HG03196 (cell line): ENCODE data around the gene GMEB2.

Experiments
- ATAC-seq: cut with Tn5 transposase; IDR thresholded peaks from one replicate; pipeline ENCODE4 v1.9.1; 2021; ENCODE audit not compliant: unreplicated experiment

The GMEB2 gene

GRCh38 chr20:63590218-63591146 is 36.4 kb downstream of the GMEB2 start:
- ATAC-seq: no peak

GRCh38 chr20:63589261-63590217 is 37.4 kb downstream of the GMEB2 start:
- no peak for ATAC-seq

DNA sequence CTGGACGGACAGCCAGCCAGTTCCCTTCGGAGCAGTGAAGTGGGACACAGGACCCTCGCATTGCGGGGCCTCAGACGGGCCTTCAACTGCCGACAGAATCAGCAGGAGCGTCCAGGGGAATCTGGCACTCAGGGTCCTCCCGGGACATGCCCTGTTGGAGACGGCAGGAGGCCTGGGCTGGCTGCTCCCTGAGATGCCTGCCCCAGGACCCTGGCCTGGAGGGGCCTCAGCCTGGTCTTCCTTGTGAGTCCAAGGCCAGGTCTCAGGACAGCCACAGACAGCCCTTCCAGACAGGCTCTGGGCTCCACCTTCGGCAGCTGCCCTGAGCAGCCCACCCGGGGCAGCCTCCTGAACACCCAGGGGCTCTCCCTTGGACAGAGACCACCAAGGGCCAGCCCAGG is 38.3 kb downstream of the GMEB2 start:
- ATAC-seq: no peak

DNA sequence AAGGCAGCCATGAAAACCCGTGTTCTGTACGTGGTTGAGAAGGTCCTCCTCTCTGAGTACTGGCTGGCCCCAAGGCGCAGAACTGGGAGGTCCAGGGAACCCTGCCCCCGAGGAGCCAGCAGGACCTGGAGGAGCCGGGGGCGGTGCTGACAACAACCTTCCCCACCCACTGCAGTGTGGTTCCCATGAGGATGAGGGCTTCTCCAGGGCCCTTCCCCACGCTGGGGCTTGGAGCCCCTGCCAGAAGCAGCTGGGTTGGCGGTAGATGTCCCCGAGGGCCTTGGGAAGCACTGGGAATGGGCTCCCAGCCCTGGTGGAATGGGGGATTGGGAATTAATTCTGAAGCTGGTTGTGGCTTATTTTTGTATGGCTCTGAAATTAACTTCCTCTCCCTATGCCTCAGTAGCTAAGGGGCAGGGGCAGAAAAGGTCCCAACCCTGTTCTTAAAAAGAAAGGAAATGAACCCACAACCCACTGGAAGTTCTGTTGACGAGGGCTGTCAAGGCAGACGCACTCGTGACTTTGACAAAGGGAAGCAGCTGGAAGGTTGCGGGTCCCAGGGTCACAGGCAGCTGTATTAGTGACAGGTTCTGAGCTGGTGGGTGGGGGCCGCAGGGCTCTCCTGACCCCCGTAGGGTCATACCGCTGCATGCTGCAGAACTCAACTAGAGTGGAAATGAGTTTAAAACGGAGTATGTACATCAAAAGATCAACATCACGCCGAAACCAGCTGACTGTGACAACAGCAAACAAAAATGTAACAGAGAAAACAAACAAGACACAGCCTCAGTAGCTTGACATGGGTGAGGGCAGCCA is 38.9 kb downstream of the GMEB2 start:
- no peak for ATAC-seq

- ATAC-seq: no peak
Observed at GRCh38 chr20:63587256-63587655, 39.6 kb downstream of the GMEB2 start.

GRCh38 chr20:63586797-63587196 is 40.1 kb downstream of the GMEB2 start:
- no peak for ATAC-seq

GRCh38 chr20:63585616-63586565 is 41.0 kb downstream of the GMEB2 start:
- no peak for ATAC-seq

GRCh38 chr20:63582382-63583063 is 44.4 kb downstream of the GMEB2 start:
- no peak for ATAC-seq

GRCh38 chr20:63580796-63581461 is 46.0 kb downstream of the GMEB2 start:
- no peak for ATAC-seq

DNA sequence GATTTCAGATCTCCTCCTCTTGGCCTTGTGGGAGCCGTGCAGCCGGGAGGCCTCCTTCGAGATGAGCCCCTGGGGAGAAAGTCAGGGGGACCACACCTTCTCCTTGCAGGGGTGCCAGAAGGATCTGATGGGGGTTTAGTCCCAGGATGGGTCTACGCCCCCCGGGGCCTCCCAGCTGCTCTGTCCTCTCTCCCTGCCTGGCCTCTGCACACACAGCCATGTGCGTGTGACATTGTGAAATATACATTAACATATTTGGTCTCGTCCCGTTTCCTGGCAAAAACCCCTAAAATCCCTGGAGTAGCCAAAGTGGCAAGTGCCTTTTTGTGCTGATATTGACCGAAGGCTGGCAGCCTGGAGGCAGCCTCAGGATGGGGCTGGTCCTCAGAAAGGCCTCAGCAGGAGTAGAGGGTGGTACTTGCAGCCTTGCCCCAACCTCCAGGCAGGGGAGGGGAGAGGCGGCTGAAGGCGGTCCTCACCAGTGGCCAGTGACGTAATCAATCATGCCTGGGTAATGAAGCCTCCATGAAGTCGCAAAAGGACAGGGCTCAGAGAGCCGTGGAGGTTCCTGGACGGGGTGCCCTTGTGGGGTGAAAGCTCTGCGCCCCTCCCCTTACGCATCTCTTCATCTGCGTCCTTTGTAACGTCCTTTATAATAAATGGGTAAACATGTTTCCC is 47.7 kb downstream of the GMEB2 start:
- ATAC-seq: no peak

GRCh38 chr20:63578224-63579016 is 48.5 kb downstream of the GMEB2 start:
- no peak for ATAC-seq

- ATAC-seq: no peak
Observed at GRCh38 chr20:63577317-63577894, 49.5 kb downstream of the GMEB2 start.

GRCh38 chr20:63576311-63576710 is 50.6 kb downstream of the GMEB2 start:
- ATAC-seq: no peak

GRCh38 chr20:63574829-63575743 is 51.8 kb downstream of the GMEB2 start:
- ATAC-seq: no peak

DNA sequence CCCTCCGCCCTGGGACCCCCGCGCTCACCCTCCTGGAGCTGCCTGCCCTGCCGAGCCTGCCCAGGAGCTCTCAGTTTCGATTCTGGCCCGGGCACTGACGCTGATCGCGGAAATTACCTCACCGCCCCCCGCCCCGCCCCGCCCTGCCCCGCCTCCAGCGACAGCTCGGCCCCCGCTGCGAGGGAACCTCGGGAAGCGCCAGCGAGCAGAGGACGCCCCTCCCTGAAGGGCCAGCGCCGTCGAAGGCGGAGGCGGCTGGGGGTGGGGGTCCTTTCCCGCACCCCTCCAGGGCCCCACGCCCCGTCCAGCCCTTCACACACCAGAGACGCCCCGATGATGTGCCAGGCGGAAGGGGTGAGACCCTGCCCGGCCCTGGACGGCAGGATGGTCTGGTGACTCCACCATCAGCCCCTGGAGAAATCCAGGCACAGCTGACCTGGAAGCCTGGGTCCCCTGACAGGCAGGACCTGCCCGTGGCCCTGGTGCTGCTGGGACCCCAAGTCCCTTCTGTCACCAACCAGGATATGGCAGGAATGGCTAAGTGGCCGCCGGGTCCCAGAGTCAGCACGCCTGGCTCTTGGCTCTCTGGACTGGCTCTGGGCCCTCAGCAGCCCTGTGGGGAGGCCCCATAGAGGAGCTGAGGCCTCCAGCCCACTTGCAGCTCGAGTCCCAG is 52.6 kb downstream of the GMEB2 start, which contains the start of gene HELZ2:
Gene HELZ2, minus strand, starts transcription at position 84 of the 673 bp plus-strand sequence. CDS start 1,854 bp downstream, outside the sequence.
- no peak for ATAC-seq
